NCI-H2029 treated with DMSO at 0.1 percent for 48 hours (cell line): ENCODE data around the gene DSTYK.
"Not testable (repeated sequence)": the region's sequence is repeated elsewhere in the genome, so short reads cannot be mapped to it uniquely, and the experiment has no call there.

ENCODE experiments used
- DNase-seq: peaks from one replicate; lab custom pipeline; 2025; lab: John Stamatoyannopoulos, UW

The DSTYK gene

DNA sequence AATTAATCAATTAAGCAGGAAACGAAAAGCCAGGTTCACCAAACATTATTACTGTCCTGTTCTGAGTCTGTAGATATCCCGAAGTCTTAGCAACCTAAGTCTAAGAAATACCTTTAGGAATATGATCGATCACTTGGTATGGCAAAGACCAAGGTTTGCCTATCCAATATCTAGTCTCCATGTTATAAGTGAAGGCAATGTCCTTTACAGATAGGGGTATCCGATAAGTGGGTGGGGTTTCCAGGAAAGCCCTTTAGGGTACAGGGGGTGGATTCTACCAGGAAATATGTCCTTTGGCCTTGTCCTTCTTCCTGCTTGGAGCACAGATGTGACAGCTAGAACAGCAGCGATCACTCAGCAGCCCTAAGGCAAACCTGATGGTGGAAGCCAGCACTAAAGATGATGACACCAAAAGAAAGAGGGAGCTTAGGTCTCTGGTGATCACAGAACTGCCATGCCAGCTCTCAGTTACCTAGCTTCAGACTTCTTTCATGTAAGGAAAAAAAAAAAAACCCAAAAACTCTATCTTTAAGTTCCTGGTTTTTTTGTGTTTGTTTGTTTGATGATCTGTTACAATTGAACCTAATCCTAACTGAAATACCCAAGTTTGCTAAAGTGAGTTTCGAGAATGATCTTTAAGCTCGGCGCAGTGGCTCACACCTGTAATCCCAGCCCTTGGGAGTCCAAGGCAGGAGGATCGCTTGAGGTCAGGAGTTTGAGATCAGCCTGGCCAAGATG is 40.8 kb downstream of the DSTYK start:
- DNase-seq, result no peak

- no peak for DNase-seq
Measured at GRCh38 chr1:205169248-205169647, 42.3 kb downstream of the DSTYK start.

DNA sequence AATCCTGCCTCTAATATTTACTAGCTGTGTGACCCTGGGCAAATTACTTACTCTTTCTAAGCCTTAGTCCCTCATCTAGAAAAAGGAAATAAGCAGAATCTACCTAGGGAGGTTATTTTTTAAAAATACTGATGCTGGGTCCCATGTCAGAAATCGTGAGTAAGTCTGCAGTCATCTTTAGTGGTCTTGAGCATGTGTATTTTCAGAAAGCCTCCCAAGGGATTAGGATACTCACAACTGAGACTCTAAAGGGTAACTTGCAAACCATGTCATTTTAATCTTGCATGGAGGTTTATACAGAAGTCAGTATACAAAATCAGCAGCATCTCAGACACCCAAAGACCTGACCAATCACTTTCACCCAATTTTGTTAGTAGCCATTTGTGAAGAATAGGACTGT is 43.2 kb downstream of the DSTYK start:
- DNase-seq, result no peak

DNA sequence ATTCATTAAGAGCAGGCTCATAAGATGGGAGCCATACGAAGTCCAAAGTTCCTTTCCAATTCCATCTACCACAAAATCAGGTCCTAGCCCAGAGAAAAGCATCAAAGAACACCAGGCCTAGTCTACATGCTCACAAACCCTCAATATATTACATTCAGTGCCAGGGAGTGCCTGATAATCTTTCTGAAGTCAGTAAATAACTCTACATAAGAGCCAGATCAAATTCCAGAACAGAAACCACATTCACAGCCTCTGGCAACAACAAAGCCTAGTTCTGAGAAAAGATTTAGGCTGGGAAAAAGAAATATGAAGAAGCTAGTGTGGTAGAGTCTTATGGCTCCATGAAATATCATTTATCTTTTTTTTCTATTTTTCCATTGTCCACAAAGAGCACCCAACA is 49.2 kb downstream of the DSTYK start:
- DNase-seq, result no peak

GRCh38 chr1:205161076-205161475 is 50.4 kb downstream of the DSTYK start:
- no peak for DNase-seq

GRCh38 chr1:205158048-205158616 is 53.4 kb downstream of the DSTYK start:
- no peak for DNase-seq

DNA sequence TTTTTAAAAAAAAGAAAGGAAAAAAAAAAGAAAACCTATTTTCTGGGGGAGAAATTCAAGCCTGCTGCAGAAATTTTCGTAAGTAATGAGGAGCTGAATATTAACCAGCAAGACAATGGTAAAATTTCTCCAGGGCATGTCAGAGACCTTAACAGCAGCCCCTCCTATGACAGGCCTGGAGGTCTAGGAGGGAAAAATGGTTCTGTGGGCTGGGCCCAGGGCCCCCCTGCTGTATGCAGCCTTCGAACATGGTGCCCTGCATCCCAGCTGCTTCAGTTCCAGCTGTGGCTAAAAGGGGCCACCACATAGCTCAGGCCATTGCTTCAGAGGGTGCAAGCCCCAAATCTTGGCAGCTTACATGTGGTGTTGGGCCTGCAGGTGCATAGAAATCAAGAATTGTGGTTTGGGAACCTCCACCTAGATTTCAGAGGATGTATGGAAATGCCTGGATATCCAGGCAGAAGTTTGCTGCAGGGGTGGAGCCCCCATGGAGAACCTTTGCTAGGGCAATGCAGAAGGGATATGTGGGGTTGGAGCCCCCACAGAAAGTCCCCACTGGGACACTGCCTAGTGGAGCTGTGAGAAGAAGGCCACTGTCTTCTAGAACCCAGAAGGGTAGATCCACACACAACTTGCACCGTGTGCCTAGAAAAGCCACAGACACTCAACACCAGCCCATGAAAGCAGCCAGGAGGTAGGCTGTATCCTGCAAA is 55.7 kb downstream of the DSTYK start:
- not testable (repeated sequence) for DNase-seq

GRCh38 chr1:205152505-205152904 is 59.0 kb downstream of the DSTYK start:
- no peak for DNase-seq

DNA sequence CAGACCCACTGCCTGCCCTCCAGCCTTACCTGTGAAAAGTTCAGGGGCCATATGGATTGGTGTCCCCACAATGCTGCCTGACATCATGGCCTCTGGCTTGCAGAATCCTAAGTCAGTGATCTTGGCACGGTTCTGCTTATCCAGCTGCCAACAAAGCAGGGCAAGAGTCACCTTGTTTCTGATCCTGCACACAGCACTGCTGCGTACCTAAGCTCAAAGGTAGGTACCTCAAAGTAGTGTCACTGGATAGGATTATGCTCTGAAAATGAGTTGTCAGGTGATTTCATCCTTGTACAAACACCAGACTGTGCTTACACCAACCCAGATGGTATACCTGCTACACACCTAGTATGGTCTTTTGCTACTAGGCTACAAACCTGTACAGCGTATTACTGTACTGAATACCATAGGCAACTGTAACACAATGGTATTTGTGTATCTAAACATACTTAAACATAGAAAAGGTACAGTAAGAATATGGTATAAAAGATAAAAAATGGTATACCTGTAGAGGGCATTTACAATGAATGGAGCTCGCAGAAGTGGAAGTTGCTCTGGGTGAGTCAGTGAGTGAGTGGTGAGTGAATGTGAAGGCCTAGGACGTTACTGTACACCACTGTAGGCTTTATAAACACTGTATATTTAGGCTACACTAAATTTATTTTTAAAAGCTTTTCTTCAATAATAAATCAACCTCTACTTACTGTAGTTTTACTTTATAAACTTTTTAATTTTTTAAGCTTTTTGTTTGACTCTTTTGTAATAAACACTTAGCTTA is 60.7 kb downstream of the DSTYK start:
- no peak for DNase-seq

GRCh38 chr1:205147191-205147835 is 64.2 kb downstream of the DSTYK start:
- no peak for DNase-seq

DNA sequence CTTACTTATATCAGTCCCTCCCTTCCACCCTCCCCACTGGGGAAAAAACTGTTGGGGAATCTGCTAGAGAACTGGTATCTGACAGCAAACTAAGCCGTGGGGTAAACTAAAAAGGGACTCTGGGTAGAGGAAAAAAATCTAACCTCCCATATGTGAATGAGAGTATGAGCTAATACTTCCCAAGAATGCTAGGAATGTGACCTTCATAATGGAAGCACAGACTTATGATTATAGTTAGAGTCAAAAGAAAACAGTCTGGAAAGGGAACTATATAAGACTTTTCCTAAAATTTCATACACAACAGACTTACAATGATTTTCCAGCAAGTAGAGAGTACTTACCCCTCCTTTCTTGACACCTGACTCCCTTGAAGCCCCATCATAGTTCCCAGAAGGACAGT is 66.8 kb downstream of the DSTYK start:
- DNase-seq, result no peak

DNA sequence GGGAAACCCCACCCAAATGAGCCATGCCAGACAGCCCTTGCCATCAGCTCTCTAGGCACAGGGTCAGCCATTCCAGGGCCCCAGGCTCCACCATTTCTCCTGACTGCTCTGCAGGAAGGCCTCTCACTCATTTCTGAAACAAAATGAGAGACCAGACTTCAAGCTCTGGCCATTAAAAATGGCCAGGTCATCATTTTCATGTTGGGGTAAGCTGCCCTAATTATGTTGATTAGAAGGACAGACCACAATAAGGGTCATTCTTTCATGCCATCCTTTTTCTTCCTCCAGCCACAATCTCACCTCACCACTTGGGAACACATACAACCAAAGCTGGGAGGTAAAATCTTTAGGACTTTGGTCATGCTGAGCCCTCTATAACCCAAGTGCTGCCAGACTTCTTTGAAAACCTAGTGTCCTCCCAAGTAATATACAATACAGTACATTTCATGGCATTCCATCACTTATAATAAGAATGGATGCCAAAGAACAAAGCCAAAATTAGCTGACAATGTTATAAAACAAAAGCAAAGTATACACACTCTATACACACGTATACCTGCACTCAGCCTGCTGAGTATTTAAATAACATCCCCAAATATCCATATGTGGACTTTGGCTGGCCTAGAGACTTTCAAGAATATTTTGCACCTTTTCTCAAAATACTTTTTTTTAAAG is 67.3 kb downstream of the DSTYK start:
- no peak for DNase-seq

DNA sequence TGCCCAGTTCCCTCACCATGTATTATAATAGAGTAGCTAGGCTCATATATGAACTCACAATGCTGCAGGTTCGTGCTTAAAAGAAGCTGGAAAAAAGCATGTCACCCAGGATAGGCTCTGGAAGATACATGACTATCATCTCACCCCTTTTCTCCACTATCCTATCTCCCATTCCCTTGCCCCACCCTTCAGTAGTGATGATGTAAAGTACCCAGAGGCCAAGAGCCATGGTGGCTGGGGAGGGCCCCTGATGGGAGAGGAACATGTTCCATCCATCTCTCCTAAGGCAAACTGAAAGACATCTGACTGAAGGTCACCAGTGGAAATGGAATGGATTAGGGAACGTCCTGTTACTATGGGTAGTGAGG is 69.4 kb downstream of the DSTYK start:
- no peak for DNase-seq

DNA sequence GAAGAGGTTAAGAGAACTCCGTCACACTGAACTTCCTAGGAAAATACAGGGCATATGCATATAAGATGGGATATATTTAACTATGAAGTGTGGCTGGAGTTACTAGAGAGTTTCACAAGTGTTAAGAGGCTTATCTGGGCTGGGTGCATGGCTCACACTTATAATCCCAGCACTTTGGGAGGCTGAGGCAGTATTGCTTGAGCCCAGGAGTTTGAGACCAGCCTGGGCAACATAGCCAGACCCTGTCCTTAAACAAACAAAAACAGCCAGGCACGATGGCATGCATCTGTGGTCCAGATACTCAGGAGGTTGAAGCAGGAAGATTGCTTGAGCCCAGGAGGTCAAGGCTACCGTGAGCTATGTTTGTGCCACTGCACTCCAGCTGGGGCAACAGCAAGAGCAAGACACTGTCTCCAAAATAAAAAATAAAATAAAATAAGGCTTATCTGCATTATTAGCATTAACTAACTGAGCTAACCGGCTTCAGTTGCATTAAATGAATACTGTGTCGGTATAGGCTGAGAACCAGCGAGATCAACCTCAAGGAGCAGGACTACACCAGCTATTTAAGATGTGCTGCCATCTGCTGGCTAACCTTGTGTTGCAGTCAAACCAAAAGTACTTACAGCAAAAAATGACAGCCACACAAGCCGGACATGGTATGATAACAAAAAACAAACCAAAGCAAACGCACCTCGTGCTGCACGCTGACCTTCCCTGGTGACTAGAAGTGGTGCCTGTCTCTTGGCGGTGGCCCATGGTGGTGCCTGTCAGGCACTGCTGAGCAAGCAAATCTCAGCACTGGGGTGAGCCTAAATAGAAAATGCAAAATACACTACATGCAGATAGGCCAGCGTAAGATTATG is 70.0 kb downstream of the DSTYK start:
- peak; percentile 31 for DNase-seq

- DNase-seq, result no peak
Measured at GRCh38 chr1:205140113-205140512, 71.4 kb downstream of the DSTYK start.

DNA sequence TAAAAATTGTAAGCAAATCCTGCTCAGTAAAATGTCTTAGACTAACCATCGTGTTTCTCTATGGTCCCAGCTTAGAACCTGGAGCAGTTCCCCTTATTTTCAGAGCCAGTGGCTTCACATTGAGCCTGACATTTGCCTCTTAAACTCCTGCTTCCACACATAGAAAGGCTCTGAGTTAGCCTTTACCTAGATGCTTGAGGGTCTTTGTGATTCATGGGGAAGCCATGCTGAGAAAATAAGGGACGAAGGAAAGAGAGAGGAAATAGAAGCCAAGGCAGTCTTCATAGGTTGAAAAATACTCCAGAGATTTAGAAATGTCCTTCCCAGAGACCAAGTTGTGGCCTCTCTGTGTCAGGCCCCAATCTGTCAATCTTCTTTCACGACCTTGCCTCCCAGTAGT is 73.6 kb downstream of the DSTYK start:
- DNase-seq, result no peak

DNA sequence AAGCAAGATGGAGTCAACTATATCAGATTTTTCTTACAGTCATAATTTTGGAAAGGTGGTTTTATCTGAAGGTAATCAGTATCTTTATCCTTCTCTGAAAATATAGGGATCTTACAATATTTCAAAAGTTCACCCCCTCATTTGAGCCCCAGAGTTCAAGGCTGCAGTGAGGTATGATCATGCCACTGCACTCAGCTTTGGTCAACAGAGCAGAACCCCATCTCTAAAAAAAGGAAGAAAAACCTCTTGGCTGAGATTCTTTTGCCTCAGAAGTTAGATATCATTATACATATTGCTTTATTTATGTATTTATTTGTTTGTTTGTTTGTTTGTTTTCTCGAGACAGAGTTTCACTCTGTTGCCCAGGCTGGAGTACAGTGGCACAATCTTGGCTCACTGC is 78.2 kb downstream of the DSTYK start:
- no peak for DNase-seq

DNA sequence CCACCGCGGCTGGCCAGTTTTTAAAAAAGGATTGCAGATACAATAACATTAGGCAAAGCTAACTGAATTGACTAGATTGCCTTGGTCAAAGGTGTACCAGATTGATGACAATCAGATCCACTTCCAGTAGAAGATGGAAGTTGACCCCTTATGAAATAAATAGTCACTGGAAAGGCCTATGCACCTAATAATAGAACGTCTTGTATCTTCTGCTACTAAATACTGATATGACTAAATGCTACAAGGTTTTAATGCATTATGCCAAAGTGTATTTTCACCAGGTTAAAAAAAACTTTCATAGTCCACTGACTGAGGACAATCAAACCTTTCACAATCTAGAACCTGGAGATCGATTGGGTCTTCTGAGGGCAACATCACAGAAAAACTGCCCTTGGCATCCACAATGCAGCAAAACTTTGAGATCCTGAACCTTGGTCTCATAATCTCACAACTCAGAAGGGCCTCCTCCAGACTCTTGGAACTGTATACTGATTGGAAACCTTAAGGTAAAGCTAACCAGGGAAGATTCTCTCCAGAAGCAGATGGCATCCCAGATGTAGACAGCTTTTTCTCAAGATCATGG is 82.0 kb downstream of the DSTYK start:
- DNase-seq, result no peak

- no peak for DNase-seq
Measured at GRCh38 chr1:205128050-205128449, 83.5 kb downstream of the DSTYK start.

DNA sequence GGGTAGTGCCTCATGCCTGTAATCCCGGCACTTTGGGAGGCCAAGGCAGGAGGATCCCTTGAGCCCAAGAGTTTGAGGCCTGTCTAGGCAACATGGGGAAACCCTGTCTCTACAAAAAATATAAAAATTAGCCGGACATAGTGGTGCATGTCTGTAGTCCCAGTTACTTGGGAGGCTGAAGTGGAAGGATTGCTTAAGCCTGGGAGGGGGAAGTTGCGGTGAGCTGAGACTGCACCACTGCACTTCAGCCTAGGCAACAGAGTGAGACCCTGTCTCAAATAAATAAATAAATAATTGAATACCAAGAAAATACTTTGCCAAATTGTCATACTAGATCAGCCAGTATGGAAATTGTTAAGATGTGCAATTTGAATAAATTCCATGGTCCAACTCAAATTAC is 83.9 kb downstream of the DSTYK start:
- DNase-seq, result no peak
